H7 (cell line): ENCODE measurements around the gene TOPBP1. TPM values are rescaled to one million over a fixed set of nuclear protein-coding genes. Genes with fewer than 3 reads are reported as not detected.

Source experiments
- DNase-seq: peaks from one replicate; pipeline ENCODE4 v3.0.0; 2012
- H3K27me3 ChIP-seq: 2 replicates; pipeline ENCODE4 v1.6.0; 2011; ENCODE audit warnings: mild to moderate bottlenecking, low read length; ENCODE audit not compliant: control insufficient read depth, insufficient read depth
- H3K36me3 ChIP-seq: replicated peaks from 2 replicates; pipeline ENCODE4 v1.5.1; 2011; ENCODE audit warnings: low read length; ENCODE audit not compliant: control insufficient read depth, insufficient read depth
- H3K4me3 ChIP-seq: 2 replicates; pipeline ENCODE4 v1.5.1; 2011; ENCODE audit warnings: low read depth, mild to moderate bottlenecking, control low read depth, low read length, moderate library complexity; ENCODE audit not compliant: insufficient read depth
- total RNA-seq: library from RNA; depleted of rRNA; stranded (reverse); fragments of >200 nt; shearing (Covaris generic); gene quantifications from 2 replicates; pipeline ENCODE4 v1.2.3, GENCODE V29; 2014

TOPBP1 gene
- total RNA-seq, 1 experiment from 2014 or later, result 36.3 TPM

DNA sequence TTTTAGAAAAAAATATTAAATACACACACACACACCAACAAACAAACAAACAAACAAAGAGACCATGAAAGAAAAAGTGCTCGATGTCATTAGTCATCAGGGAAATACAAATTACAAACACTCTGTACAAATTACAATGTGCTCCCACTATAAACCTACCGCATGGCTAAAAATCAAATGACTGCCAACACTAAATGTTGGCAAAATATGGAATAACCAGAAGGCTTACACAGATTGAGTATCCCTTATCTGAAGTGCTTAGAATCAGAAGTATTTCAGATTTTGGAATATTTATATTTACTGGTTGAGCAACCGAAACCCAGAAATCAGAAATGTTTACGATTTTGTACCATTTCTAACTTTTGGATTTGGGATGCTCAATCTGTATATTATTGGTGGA lies 54.8 kb downstream of the TOPBP1 start:
- Histone ChIP-seq H3K36me3 (peaks cover 10% of the 10 kb centered on the region), H3K27me3 (no peaks in the 10 kb centered on the region), H3K4me3 (no peak overlapping the region)
- no peak for DNase-seq

- DNase-seq, result no peak
- Histone ChIP-seq H3K36me3 (peaks cover 10% of the 10 kb centered on the region), H3K4me3 (no peak overlapping the region), H3K27me3 (no peaks in the 10 kb centered on the region)
Observed at GRCh38 chr3:133606342-133606741, 55.4 kb downstream of the TOPBP1 start.

DNA sequence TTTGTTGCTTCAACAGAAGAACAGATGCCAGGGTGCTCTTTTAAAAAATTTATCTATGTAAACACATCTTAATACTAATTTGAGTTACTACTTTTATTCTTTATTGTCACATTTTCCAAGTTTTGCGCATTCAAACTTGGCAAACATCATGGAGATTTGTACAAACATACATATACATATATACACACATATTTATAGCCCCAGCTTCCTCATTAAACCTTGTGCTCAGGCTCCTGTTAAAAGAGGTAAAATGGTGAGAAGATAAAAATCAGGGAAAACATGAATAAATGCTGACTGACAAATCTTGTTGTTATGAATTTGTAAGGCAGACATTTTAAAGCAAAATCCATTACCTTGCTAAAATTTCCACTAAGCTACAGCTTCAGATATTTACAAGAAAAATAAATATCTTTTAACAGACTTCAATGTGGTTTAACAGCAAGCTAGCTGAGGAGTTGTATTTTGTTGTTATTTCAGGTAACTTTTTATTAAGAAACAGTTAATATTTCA lies 61.1 kb downstream of the TOPBP1 start:
- Histone ChIP-seq H3K4me3 (no peak overlapping the region), H3K36me3 (no peaks in the 10 kb centered on the region), H3K27me3 (no peaks in the 10 kb centered on the region)
- no peak for DNase-seq

DNA sequence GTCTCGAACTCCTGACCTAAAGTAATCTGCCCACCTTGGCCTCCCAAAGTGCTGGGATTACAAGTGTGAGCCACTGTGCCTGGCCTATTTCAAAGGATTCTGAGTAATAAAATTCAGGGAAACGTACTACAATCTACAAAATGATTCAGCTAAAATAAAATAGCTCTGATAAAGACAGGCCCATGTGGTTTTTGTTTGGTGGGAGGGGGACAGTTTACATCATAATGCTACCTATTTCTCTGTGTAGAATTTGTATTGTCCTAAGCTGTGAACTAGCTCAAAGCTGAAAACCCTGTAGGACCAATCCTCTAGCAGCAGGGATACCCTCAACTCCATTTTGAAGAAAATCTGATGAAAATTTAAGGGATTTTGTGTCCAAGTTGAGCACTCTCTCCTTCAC lies 62.5 kb downstream of the TOPBP1 start:
- H3K4me3 ChIP-seq, result no peak overlapping the region
- DNase-seq, result no peak

DNA sequence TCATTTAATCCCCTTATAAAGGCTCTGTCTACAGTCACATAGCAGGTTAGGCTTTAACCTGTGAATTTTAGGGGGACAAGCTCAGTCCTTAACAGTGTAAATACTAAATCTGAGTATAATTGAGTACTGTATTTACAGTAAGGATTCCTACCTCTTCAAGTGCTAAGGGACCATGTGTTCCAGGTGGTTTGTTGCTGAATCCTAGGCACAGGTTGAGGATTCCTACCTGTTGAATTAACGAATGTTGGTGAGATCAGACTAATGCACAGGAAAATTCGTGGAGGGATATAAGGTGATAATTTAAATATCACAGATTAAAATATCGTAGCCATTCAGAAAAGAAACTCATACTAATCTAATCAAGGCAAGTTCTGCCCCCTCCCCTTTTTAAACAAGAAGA lies 63.3 kb downstream of the TOPBP1 start:
- Histone ChIP-seq H3K4me3 (no peak overlapping the region), H3K36me3 (no peaks in the 10 kb centered on the region), H3K27me3 (no peaks in the 10 kb centered on the region)
- no peak for DNase-seq

More for the DNA sequence above, 62.5 kb downstream of the TOPBP1 start:
- H3K27me3 ChIP-seq, result no peaks in the 10 kb centered on the region
- H3K36me3 ChIP-seq, result no peaks in the 10 kb centered on the region

GRCh38 chr3:133595341-133595740 lies 66.4 kb downstream of the TOPBP1 start:
- Histone ChIP-seq H3K4me3 (no peak overlapping the region), H3K27me3 (no peaks in the 10 kb centered on the region), H3K36me3 (no peaks in the 10 kb centered on the region)
- DNase-seq, result no peak

DNA sequence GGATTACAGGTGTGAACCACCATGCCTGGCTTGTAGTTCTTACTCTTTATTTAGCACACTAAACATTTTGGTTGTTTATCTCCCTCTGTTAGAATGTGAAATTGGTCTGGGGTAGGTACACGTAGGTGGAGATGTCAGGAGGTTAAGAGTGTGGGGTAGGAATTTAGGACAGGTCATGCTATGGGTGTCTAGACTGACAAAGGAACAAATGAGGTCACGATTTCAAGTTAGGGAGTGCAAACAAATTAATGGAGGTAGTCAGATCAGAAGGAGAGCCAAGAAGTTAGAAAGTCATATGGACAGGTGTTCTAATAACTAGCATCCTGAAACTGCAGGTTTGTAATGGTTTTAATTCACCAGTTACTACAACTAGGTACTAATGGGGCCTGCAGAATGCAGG lies 68.5 kb downstream of the TOPBP1 start:
- DNase-seq, result no peak
- Histone ChIP-seq H3K4me3 (no peak overlapping the region), H3K36me3 (peaks cover 3% of the 10 kb centered on the region), H3K27me3 (no peaks in the 10 kb centered on the region)

DNA sequence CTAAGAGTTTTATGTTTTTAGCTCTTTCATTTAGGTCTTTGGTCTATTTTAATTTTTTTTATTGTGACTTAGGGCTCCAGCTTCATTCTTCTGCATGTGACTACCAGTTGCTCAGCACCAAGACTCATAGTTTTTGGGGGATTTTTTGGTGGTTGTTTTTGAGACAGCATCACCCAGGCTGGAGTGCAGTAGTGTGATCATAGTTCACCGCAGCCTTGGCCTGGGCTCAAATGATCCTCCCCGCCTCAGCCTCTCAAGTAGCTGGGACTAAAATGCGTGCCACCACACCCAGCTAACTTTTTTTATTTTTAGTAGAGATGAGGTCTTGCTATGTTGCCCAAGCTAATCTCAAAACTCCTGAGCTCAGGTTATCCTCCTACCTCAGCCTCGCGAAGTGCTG lies 68.9 kb downstream of the TOPBP1 start:
- H3K27me3 ChIP-seq, result no peaks in the 10 kb centered on the region
- H3K36me3 ChIP-seq, result peaks cover 7% of the 10 kb centered on the region
- H3K4me3 ChIP-seq, result no peak overlapping the region
- DNase-seq, result no peak

DNA sequence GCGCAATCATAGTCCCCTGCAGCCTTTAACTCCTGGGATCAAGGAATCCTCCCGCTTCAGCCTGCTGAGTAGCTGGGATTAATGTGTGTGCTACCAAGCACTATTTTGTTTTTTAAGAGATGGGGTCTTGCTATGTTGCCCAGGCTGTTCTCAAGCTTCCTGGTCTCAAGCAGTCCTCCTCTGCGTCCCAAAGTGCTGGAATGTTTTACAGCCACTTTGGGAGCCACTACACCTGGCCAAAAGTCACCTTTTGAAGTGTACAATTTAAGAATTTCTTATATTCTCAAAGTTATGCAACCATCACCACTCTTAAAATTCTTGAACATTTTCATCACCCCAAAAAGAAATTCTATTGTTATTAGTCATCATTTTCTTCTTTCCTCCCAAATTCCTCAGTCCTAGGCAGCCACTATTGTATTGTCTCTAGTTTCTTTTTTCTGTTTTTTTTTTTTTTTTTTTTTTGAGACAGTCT lies 70.4 kb downstream of the TOPBP1 start:
- H3K27me3 ChIP-seq, result no peaks in the 10 kb centered on the region
- peaks cover 16% of the 10 kb centered on the region for H3K36me3 ChIP-seq
- DNase-seq, result no peak
- H3K4me3 ChIP-seq, result no peak overlapping the region

- peaks cover 26% of the 10 kb centered on the region for H3K36me3 ChIP-seq
Observed at GRCh38 chr3:133589503-133589902, 72.2 kb downstream of the TOPBP1 start.

GRCh38 chr3:133588784-133589465 lies 72.8 kb downstream of the TOPBP1 start:
- no peaks in the 10 kb centered on the region for H3K27me3 ChIP-seq
- no peak overlapping the region for H3K4me3 ChIP-seq
- peaks cover 28% of the 10 kb centered on the region for H3K36me3 ChIP-seq
- DNase-seq, result no peak

More at GRCh38 chr3:133589503-133589902, 72.2 kb downstream of the TOPBP1 start:
- no peaks in the 10 kb centered on the region for H3K27me3 ChIP-seq
- H3K4me3 ChIP-seq, result no peak overlapping the region
- no peak for DNase-seq

DNA sequence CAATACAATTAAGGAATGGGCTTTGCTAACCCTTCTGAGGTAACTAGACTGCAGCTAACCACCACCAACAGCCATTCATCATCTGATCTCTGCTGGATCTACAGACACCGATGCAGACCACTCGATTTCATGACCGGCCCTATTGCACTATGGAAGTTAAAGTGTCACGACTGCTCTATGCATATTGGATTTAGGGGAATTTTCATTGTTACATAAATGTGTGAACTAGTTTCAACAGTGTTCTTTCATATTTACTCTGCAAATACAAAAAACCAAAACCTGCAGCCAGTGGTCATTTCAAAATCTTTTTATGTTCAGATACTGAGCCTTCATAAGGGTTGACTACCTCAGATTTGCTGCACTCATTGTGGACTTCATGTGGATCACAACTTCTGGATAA lies 73.7 kb downstream of the TOPBP1 start:
- DNase-seq, result no peak
- Histone ChIP-seq H3K36me3 (peaks cover 36% of the 10 kb centered on the region), H3K27me3 (no peaks in the 10 kb centered on the region), H3K4me3 (no peak overlapping the region)

- Histone ChIP-seq H3K27me3 (no peaks in the 10 kb centered on the region), H3K36me3 (peaks cover 47% of the 10 kb centered on the region), H3K4me3 (no peak overlapping the region)
- no peak for DNase-seq
Observed at GRCh38 chr3:133583396-133583795, 78.3 kb downstream of the TOPBP1 start.

DNA sequence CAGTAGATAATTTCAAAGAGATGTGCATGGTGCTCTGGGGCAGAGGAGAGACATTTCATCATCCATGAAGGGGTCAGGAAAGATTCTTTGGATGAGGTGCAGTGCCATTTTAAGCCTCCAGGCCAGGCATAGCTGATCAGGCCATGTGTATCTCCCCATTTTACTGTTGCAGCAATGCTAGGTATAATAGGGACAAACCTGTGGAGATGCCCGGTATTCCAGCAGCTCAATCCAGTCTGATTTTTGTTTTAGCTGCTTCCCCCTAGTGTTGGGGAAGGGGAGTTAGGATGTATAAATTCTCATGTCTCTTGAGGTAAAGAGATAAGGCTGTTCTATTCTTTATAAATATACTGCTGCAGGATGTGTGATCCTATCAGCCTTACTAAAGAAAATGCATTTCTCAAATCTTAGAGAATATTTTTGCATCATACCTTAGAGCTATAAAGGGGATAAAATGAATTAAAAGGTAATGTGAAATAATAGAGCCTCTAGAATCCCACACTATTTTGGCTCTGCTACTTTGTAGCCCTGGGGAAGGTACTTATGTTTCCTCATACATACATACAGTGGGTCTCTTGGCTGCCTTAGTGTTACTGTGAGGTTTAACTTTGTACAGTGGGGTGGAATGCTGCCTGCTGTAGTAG lies 83.1 kb downstream of the TOPBP1 start:
- Histone ChIP-seq H3K4me3 (no peak overlapping the region), H3K27me3 (no peaks in the 10 kb centered on the region), H3K36me3 (peaks cover 31% of the 10 kb centered on the region)
- DNase-seq, result peak; percentile 63

DNA sequence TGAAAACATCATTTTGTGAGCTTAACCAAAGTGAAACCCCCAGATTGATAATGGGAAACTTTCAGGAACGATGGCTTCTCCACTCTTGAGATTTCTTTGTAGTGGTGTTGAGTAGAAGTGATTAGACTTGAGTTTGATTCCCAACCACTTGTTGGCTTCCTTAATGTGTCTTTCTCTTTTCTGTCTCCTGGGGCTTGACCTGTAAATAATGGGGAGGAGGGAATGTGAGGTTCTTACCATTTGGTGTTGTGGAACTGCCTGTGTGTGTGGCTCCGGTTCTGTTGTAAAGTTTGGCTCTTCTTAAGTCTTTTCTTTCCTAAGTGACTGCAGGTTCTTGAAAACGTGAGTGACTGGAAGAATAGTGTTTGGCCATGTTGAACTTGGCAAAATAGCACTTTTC lies 85.6 kb downstream of the TOPBP1 start:
- Histone ChIP-seq H3K27me3 (no peaks in the 10 kb centered on the region), H3K4me3 (no peak overlapping the region), H3K36me3 (peaks cover 19% of the 10 kb centered on the region)
- DNase-seq, result no peak
